Fibroblast of villous mesenchyme (primary cell): ENCODE results near the gene ZNF407. TPM values are rescaled to one million over a fixed set of nuclear protein-coding genes. Genes with fewer than 3 reads are reported as not detected.
A peak's percentile ranks its signal among the peaks of the same experiment; 100 is the strongest.

Experiments
- DNase-seq: peaks from one replicate; pipeline ENCODE4 v3.0.0-alpha.2; 2010; ENCODE audit warnings: low read depth
- H3K4me3 ChIP-seq: 2 replicates; pipeline ENCODE4 v1.5.1; 2011; ENCODE audit warnings: low read depth, mild to moderate bottlenecking, low read length
- total RNA-seq: library from RNA; depleted of rRNA; stranded (reverse); fragments of >200 nt; gene quantifications from 2 replicates; pipeline ENCODE4 v1.2.3, GENCODE V29; 2012
- TF ChIP-seq, protein P1 (sequence below): IDR thresholded peaks from 2 replicates; pipeline ENCODE4 v1.5.1; 2012; ENCODE audit warnings: low read depth, mild to moderate bottlenecking, low read length; ENCODE audit not compliant: insufficient read depth

Gene ZNF407
- total RNA-seq, 1 donor, result 22.0 TPM

DNA sequence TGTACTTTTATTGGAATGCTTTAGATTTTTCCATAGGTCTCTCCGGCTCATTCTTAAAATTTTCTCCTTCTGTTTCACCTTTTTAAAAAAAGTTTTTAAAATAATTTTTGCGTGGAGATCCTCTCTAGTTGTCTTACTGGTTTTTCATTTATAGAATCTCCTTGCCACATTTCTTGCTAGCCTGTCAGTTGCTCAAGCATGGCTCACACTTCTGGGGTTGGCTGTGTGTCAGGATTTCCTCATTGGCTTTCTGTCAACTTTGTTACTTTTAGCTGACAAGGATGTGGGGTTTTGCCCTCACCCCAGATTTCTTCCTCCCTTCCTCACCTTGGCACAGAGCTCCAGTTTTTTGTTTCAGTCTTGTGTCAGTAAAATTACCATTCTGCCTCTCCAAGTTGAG, 124.6 kb downstream of the ZNF407 start:
- no peak for DNase-seq
- TF ChIP-seq, protein P1, sequence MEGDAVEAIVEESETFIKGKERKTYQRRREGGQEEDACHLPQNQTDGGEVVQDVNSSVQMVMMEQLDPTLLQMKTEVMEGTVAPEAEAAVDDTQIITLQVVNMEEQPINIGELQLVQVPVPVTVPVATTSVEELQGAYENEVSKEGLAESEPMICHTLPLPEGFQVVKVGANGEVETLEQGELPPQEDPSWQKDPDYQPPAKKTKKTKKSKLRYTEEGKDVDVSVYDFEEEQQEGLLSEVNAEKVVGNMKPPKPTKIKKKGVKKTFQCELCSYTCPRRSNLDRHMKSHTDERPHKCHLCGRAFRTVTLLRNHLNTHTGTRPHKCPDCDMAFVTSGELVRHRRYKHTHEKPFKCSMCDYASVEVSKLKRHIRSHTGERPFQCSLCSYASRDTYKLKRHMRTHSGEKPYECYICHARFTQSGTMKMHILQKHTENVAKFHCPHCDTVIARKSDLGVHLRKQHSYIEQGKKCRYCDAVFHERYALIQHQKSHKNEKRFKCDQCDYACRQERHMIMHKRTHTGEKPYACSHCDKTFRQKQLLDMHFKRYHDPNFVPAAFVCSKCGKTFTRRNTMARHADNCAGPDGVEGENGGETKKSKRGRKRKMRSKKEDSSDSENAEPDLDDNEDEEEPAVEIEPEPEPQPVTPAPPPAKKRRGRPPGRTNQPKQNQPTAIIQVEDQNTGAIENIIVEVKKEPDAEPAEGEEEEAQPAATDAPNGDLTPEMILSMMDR, result no peak
- H3K4me3 ChIP-seq, result no peak overlapping the region

DNA sequence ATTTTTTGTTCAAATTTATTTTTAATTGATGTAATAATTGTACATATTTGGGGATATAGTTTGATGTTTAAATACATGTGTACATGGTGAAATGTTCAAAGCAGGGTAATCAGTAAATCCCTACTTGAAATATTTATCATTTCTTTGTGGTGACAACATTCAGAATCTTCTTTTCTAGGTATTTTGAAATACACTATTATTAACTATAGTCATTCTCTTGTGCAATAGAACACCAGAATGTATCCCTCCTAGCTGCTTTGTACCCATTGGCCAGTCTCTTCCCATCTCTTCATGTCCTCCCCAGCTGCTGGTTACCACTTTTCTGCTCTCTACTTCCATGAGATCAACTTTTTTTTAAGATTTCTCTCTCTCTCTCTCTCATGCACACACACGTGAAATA, 126.5 kb downstream of the ZNF407 start:
- TF ChIP-seq, protein P1, result no peak
- H3K4me3 ChIP-seq, result no peak overlapping the region
- DNase-seq, result peak; percentile 73

DNA sequence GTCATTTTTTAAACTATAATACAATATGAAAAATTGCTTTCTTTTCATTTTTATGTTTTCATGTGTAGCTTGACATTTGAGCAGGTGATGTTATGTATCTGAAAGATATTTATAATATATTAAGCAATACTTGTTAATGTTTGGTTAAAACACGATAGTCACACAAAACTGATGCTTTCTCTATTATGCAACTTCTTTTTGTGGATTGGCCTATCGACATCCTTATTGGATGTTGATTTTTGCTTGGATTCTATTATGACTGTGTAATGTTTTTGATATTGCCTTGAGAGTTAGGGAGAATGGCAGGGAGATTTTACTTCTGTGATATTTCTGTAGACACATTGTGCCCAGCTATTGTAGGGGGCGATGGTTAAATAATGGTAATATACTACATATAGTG, 128.0 kb downstream of the ZNF407 start:
- no peak overlapping the region for H3K4me3 ChIP-seq
- peak; percentile 33 for DNase-seq
- TF ChIP-seq, protein P1, result no peak

DNA sequence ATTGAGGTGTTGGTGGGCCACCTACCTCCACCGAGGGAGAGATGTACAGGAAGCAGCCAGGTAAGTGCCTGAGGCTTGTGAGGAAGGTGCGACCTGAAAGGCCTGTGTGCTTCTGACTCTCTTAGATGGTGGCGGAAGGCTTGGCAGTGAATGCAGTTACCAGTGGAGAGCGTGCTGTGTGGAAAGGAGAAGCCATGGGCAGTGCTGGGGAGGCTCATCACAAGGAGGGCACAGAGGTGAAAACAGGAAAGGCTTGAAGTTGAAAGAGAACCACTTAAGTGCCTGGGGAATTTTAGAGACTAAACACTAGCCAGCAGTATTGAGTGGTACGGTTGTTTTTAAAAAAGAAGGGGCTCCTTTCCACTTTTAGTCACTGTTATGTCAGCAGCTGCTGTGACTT, 130.9 kb downstream of the ZNF407 start:
- TF ChIP-seq, protein P1, result no peak
- no peak overlapping the region for H3K4me3 ChIP-seq
- DNase-seq, result no peak

DNA sequence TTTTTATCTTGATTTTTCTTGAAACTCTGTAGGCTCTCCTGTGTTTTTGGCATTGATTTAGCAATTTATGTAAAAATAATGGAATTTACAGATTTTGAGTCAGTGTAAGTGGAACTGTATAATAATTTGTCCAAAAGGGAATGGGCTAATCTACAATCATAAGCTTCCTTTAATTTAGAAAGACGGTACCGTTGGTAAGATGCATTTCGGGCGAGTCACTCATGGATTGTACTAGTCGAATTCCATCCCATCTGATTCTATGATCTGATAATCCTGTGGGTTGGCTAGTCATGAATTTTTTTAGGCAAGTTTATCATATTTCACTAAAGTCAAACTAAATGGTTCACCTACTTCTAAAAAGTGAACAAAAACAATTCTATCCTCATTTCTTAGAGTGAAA, 133.4 kb downstream of the ZNF407 start:
- H3K4me3 ChIP-seq, result no peak overlapping the region
- DNase-seq, result peak; percentile 51
- TF ChIP-seq, protein P1, result no peak

DNA sequence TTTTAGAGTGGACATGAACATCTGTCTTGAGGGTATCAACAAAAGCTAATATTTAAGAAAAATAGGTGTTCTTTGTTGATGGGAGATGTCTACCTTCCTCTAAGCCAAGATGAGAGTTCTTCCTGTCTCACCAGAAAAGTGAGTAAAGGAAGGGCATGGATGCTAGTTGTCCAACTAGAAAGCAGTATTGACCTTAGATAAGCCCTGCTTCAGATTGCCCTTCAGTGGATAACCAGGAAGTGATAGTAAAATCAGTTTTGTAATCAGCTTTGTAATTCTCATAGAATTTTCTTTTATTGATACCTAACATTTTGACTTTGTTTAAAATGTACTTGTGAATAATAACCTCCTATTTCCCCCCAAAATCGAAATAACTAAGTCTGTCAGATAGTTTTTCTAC, 134.7 kb downstream of the ZNF407 start:
- no peak for DNase-seq
- no peak overlapping the region for H3K4me3 ChIP-seq
- TF ChIP-seq, protein P1, result no peak

DNA sequence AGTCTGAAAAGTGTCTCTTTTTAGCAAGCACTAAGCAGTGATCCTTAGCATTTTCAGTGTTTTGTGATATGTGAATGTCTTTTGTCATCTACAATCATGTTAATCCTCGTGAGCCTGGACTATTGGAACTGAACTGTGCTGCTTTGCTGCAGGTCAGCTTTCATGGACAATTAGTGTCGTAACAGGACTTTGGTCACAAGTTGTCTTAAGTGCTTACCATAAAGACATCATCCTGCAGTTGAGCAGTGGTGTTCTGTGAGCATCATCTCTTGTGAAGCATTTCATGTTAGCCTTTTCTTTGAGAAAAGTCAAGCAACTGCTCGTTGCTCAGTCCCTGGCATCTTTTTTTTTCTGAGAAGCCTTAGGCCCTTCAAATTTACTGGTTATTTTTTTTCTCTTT, 135.9 kb downstream of the ZNF407 start:
- TF ChIP-seq, protein P1, result no peak
- no peak overlapping the region for H3K4me3 ChIP-seq
- DNase-seq, result no peak
